ENCODE data around the gene COG3. TPM values are rescaled to one million over a fixed set of nuclear protein-coding genes. Genes with fewer than 3 reads are reported as not detected.
"Not testable (repeated sequence)": the region's sequence is repeated elsewhere in the genome, so short reads cannot be mapped to it uniquely, and the experiment has no call there.

COG3 gene
- total RNA-seq, 4 donors from 2014 or later = 27.1 to 36.0 (median 31.0) TPM

DNA sequence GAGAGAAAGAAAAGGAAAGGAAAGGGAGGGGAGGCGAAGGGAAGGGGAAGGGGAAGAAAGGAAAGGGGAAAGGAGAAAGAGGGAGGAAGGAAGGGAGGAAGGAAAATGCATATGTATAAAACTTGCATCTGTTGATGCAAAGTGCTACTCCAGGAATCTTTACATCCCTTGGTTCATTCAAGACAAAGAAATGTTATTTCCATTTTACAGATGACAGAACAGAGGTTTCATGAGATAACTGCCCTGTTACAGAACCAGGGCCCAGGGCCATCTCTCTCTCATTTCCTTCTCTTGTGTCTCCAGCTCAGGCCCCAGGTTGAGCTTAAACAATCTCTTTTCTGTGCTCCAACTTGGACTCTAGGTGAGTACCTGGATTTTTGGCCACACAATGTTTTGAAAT is 44.8 kb upstream of the COG3 start:
- DNase-seq (ENCODE audit: low spot score in 2 of 2) = no peak
- 92% methylated on average over 1 of the region's 1 CpG for WGBS, 2 donors
- Histone ChIP-seq H3K27me3 (no peaks in the 10 kb centered on the region), H3K4me1 (peaks cover 0 to 22% (median 14%) of the 10 kb centered on the region in 4 donors), H3K36me3 (no peaks in the 10 kb centered on the region), H3K4me3 (no peak overlapping the region), H3K9me3 (no peaks in the 10 kb centered on the region), H3K27ac (no peak overlapping the region)
- TF ChIP-seq, protein P1, sequence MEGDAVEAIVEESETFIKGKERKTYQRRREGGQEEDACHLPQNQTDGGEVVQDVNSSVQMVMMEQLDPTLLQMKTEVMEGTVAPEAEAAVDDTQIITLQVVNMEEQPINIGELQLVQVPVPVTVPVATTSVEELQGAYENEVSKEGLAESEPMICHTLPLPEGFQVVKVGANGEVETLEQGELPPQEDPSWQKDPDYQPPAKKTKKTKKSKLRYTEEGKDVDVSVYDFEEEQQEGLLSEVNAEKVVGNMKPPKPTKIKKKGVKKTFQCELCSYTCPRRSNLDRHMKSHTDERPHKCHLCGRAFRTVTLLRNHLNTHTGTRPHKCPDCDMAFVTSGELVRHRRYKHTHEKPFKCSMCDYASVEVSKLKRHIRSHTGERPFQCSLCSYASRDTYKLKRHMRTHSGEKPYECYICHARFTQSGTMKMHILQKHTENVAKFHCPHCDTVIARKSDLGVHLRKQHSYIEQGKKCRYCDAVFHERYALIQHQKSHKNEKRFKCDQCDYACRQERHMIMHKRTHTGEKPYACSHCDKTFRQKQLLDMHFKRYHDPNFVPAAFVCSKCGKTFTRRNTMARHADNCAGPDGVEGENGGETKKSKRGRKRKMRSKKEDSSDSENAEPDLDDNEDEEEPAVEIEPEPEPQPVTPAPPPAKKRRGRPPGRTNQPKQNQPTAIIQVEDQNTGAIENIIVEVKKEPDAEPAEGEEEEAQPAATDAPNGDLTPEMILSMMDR (IDR thresholded peaks at IDR 0.05) = no peak
- TF ChIP-seq POLR2A (IDR thresholded peaks at IDR 0.05) (no peak), EP300 (IDR thresholded peaks at IDR 0.05) (no peak)

DNA sequence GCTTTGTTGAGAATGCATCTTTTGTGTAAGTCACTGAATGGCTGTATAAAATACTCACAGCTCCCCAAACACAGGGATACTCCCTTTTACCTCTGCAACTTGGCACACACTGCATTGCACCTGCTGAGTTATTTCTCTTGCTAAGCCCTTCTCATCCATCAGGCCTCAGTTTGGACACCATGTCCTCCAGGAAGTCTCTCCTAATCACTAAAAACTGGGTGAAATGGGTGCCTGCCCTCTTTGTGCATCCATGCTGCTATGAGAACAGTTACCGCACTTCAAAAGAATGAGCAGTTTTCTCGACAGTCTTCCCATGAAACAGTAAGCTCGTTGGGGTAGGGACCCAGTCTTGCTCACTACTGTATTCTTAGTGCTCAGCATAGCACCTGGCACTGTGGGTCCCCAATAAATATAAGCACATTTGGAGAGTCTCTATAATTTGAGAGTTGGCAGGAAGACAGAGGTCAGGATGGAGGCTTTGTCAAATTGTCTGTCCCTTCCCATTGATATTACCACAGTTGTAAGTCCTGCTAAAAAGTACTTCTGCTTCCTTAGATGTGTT is 41.9 kb upstream of the COG3 start:
- 64 to 67% methylated on average over 3 of the region's 3 CpGs for WGBS, 2 donors
- Histone ChIP-seq H3K4me3 (no peak overlapping the region), H3K36me3 (no peaks in the 10 kb centered on the region), H3K27ac (no peak overlapping the region), H3K9me3 (no peaks in the 10 kb centered on the region), H3K27me3 (no peaks in the 10 kb centered on the region), H3K4me1 (no peaks in the 10 kb centered on the region)
- no peak for TF ChIP-seq EP300 (IDR thresholded peaks at IDR 0.05)
- TF ChIP-seq, protein P1 (IDR thresholded peaks at IDR 0.05) = no peak
- no peak for TF ChIP-seq POLR2A (IDR thresholded peaks at IDR 0.05)
- DNase-seq (ENCODE audit: low spot score in 2 of 2) = no peak

DNA sequence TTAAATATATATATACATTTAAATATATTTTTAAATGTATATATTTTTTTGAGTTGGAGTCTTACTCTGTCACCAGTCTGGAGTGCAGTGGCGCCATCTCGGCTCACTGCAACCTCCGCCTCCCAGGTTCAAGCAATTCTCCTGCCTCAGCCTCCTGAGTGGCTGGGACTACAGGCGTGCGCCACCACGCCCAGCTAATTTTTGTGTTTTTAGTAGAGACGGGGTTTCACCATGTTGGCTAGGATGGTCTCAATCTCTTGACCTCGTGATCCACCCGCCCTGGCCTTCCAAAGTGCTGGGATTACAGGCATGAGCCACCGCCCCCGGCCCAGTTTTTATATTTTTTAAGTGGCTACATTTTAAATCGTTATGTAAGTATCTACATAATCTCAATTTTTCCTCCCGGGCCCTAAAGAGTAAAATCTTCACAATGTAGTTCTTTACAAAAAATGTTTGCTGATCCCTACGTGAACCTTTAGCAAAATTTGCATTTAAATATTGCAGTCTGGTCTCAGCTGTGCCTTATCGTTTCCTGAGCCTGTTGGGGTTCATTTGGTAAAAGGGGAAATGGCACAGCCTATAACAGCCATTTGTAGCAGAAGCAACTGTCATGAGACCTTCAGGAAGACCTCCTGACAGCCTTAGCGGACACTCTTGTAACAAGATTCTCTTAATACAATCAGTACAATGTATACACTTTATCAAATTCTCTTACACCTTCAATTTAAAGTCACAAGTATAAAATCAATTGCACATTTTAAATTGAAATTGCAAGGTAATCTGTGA is 38.5 kb upstream of the COG3 start:
- not testable (repeated sequence) for H3K4me1 ChIP-seq; DNase-seq (ENCODE audit: low spot score in 2 of 2); H3K27me3 ChIP-seq; H3K27ac ChIP-seq; H3K9me3 ChIP-seq; H3K4me3 ChIP-seq; H3K36me3 ChIP-seq
- 75 to 79% methylated on average over 16 of the region's 16 CpGs for WGBS, 2 donors

DNA sequence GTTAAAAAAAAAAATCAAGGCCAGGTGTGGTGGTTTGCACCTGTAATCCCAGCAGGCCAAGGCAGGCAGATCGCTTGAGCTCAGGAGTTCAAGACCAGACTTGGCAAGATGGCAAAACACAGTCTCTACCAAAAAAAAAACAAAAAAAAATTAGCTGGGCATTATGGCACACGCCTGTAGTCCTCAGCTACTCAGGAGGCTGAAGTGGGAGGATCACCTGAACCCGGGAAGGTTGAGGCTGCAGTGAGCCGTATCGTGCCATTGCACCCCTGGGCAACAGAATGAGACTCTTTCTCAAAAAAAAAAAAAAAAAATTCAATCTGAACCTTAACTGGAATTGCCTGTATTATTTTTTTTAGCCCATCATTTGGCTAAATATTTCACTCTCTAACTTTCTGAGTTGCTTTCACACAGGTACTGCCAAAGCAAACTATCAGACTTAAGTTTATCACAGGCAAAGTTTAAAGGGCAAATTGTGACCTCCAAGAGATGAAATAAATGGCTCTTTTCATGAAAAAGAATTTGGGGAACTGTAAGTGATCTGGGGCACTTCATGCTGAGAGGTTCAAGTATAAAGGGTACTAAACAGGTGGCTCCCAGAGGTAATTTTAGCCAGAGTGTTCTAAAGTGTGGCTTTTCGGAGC is 31.9 kb upstream of the COG3 start:
- H3K9me3 ChIP-seq = no peaks in the 10 kb centered on the region
- TF ChIP-seq, protein P1 (IDR thresholded peaks at IDR 0.05) = no peak
- TF ChIP-seq EP300 (IDR thresholded peaks at IDR 0.05) (no peak), POLR2A (IDR thresholded peaks at IDR 0.05) (no peak)
- H3K27me3 ChIP-seq = no peaks in the 10 kb centered on the region
- no peaks in the 10 kb centered on the region for H3K36me3 ChIP-seq
- 85 to 87% methylated on average over 6 of the region's 6 CpGs for WGBS, 2 donors
- no peaks in the 10 kb centered on the region for H3K4me1 ChIP-seq
- no peak overlapping the region for H3K27ac ChIP-seq
- DNase-seq (ENCODE audit: low spot score in 2 of 2) = no peak
- H3K4me3 ChIP-seq = no peak overlapping the region

DNA sequence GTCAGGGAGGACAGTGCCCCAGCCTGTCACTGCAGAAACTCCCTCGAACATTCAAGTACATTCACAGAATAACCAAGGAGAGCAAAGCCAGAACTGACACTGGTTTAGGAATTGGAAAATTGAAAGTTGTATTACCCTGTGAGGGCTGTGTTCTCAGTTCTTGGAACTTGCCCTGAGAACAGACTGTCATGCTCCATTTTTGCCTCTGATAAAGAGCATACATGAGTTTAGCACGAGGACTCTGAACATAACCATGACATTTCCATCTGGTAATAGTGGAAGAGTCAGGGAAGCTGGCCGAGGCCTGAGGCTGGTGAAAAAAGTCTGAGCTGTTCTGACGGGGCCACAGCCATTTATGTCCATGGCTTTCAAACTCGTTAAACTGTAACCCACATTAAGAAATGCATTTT is 31.4 kb upstream of the COG3 start:
- no peak for DNase-seq (ENCODE audit: low spot score in 2 of 2)
- no peaks in the 10 kb centered on the region for H3K4me1 ChIP-seq
- no peaks in the 10 kb centered on the region for H3K27me3 ChIP-seq
- WGBS, 2 donors = 48 to 60% methylated on average over 5 of the region's 5 CpGs
- no peaks in the 10 kb centered on the region for H3K36me3 ChIP-seq
- no peak overlapping the region for H3K4me3 ChIP-seq
- no peaks in the 10 kb centered on the region for H3K9me3 ChIP-seq
- H3K27ac ChIP-seq = no peak overlapping the region
- TF ChIP-seq, protein P1 (IDR thresholded peaks at IDR 0.05) = no peak
- TF ChIP-seq EP300 (IDR thresholded peaks at IDR 0.05) (no peak), POLR2A (IDR thresholded peaks at IDR 0.05) (no peak)
